DMS114 treated with DMSO at 0.1 percent for 48 hours (cell line): ENCODE data around the gene SLC9A3.

Experiments used
- DNase-seq: peaks from one replicate; lab custom pipeline; 2025; ENCODE audit not compliant: unreplicated experiment; lab: John Stamatoyannopoulos, UW

SLC9A3 gene

DNA sequence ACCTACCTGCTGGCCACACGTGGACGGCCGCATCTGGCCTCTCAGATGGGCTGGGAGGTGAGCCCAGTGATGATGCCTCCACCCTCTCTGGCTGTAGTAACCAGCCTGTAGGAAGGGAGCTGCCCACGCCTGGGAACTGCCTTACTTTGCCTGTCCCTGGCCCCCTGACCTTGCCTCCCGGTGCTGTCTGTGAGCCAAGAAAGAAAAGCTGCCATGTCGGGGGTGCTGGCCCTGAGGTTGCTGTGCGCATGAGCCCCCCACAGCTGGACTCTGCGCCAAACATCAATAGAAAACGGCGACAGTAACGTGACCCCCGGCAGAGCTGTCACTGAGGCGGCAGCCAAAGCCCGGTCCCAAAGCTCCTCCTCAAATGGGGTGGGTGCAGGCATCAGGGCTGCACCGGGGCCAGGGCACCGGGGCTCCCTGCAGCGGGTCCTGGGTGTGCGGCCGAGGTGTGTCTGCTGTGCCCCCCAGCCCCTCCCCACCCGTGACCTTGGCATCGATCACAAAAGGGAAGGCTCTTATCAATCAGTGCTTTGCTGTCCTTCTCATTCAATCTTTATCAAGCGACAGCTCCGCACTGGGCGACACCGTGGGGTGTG, 15.3 kb upstream of the SLC9A3 start:
- no peak for DNase-seq

DNA sequence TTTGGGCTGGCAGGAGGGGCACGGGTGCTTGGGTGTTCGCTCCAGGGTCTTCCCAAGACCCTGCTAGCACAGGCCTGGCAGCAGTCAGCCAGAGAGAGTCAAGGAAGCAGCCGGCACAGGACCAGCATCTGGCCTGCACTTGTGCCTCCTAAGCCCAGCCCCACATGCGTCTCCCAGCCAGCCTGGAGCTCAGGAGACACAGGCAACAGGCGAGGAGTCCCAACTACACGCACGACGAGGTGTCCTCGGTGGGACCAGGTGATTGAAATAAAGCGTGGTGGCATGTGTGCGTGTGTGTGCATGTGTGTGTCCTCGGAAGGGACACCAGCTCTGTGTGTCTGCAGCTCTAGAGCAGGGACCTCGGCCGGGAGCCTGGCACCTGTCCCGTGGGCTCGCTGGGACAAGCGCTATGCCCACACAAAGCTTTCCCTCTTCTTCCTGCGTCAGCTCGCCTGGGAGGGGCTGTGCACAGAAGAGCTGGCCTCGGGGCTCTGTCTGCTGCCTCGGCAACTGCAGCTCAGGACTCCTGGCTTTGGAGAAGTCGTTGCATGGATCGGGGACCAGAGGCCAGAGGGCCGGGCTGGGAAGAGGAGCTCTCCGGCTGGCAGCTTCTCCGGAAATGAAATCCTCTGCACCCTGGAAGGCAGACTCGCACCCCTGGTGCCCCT, 14.7 kb upstream of the SLC9A3 start:
- no peak for DNase-seq

DNA sequence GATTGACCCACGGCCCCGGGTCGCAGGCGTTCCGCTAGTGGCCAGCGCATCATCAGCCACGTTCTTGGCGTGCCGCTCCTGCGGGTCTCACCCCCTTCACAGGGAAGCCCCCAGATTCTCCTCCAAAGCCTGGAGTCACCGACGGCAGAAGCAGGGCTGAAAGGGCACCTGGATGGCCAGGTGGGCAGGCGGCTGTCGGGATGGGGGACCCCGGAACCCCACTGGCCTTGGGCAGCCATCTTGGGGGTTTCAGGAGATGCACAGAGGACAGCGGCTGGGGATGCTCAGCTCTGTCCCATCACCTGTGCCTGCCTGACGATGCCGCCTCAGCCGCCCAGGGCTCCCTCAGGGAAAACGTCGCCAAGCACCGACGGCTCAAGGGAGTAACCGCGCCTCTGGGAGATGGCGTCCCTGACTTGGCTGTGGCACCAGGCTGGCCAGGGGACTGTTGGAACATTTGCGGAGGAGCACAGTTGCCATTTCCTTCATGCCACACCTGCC, 14.1 kb upstream of the SLC9A3 start:
- no peak for DNase-seq

DNA sequence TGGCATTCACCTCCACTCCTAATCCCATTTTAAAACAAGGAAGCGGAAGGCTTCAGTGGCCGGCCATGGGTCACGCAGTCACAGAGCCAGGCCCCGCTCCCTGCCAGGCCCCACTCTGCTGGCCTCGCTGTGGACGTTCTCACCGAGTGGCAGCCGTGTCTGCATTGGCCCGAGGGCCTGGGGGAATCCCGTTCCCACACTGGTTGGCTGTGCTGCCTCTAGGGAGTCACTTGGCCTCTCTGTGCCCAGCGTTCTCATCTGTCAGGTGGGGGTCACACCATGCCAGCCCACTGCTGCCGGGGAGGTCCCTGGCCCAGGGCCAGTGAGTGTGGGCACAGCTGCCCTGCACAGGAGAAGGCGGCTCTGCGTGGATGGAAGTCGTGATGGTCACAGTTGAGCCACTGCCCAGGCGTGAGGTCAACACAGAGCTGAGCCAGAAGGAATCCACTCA, 13.4 kb upstream of the SLC9A3 start:
- DNase-seq = no peak

DNA sequence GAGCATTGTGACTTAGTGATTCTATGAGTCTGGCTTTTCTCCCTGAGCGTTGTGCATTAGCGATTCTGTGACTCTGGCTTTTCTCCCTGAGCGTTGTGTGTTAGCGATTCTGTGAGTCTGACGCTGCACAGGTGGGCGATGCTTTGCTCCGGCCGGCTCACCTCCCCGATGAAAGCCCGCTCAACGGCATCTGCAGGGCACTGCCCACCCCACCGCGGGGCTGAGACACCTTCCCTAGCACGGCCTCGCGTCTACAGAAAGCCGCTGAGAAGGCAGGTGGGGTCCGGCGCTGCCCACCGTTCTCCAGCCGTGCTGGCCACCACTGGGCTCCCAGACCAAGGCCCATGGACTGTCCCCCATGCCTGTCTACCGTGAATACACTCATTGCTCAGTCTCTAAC, 12.8 kb upstream of the SLC9A3 start:
- DNase-seq = no peak

DNA sequence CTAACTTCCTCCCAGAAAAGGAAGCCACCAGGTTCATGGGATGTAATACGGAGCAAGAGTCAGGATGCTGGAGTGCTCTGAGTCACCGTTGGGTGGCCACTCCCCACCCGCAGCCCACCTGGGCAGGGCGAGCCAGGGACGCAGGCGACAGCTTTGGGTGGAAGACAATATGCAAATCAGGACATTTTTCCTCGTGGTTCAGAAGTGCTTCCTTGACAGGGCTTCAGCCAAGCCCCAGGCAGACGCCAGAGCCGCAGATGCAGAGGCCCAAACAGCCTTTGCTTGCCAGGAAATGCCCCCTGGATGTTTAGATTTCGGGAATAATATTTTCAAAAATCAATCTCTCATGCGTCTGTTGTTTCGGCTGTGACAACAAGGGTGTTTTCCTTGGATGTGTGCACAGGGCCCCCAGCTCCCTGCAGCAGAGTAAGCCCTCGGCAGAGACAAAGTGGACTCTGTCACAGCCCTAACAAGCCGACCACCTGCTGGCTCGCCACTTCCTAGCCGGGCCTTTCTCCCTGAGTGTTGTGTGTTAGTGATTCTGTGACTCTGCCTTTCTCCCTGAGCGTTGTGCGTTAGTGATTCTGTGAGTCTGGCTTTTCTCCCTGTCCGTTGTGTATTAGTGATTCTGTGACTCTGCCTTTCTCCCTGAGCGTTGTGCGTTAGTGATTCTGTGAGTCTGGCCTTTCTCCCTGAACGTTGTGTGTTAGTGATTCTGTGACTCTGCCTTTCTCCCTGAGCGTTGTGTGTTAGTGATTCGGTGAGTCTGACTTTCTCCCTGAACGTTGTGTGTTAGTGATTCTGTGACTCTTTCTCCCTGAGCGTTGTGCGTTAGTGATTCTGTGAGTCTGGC, 11.8 kb upstream of the SLC9A3 start:
- no peak for DNase-seq

DNA sequence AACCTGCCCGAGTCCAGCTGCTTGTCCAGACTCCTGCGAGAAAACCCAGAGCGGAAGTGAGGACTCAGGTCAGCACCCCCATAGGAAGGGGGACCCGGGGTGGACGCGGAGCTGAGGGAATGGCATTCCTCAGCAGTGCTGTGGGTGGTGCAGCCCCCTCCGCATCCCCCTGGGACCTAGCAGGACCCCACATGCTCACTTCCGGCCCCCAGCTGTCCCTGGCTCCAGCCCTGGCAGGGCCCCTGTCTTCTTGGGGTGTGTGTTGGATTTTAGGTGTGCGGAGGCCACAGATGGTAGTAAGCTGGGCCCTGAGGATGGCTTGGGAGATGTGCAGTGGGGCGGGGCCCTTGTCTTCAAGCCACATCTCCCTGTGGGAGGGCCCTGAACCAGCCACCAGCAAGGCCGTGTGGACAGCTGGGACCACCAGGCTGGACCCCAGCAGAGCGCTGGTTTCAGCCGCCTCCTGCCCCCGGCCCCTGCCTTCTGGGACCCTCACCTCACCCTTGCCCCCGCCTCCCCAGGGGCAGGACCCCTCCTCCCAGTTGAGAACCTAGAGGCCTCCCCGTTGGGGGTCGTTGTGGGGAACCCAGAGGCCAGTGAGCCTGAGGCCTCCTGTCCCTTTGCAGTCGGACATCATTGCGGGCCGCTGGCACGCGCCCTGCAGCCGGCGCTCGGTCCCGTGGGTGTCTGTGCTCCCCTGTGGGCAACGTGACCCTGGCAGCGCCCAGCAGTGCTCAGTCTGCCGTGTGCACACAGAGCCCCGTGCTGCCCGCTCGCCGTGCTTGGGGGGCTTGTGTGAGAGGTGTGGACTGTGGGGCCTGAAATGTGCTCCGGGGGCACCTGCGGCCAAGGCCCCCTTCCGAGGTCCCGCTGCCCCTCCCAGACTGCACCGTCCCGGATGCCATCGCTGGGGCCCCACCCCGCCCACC, 10.8 kb upstream of the SLC9A3 start:
- no peak for DNase-seq

DNA sequence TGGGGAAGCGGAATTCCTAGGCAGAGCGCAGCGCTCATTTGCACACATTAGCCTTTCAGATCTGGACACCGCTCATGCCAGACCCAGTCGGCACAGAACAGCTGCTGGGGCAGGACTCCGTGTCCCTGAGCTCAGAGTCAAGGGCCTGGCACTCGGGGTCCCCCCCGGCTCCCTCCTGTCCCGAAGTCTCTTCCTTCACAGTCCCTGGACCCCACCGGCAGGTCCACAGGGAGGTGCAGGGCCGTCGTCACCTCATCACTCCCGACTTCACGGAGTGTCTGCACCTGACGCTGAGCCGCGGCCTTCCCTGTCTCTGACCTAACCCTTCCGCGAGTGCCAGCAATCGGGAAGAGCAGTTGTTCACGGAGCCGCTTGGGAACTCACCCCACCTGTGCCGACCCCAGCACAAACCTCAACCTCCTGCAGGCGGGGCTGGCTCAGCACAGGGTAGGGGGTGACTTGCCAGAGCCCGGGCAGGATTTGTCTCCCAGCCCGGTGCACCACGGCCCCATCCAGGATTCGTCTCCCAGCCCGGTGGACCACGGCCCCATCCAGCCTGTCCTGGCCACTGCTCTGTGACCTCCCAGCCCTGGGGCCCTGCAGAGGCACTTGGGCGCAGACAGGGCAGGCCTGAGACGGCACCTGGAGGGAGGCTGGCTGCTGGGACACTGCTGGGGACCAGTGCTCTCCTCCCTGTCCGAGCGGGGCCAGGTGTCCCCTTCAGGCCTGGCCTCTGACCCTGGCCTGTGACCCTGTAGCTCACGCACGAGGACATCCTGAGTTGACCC, 9.9 kb upstream of the SLC9A3 start:
- no peak for DNase-seq

DNA sequence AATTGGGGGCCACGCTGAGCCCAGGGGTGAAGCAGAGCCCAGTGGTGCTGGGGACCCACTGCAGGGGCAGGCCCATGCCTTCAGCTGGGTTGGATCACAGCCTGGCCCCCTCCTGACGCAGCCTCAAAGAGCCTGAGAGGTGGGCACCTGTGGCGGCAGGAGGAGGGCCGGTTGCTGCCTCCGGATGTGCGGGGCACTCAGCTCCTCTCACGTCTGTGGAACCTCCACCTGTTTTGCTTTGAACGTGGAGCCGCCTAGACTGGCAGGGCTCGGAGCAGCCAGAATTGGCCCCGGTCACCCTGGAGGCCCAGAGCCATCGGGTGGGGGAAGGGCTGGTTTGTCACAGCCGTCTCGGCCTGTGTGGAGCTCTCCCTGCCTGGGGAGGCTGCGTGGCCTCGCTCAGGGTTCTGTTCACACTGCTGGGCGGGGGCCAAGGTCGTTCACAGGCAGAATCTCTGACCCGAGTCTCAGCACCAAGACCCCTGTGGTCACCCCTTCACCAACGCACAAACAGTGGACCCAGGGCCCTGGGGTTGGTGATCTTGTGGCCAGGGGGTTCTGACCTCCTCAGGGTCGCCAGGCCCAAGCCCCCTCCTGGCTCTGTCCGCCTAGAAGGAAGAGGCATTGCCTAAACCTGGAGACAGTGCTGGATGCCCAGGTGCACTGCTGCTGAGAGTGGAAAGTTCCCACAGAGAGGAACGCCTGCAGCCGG, 9.2 kb upstream of the SLC9A3 start:
- DNase-seq = no peak

DNA sequence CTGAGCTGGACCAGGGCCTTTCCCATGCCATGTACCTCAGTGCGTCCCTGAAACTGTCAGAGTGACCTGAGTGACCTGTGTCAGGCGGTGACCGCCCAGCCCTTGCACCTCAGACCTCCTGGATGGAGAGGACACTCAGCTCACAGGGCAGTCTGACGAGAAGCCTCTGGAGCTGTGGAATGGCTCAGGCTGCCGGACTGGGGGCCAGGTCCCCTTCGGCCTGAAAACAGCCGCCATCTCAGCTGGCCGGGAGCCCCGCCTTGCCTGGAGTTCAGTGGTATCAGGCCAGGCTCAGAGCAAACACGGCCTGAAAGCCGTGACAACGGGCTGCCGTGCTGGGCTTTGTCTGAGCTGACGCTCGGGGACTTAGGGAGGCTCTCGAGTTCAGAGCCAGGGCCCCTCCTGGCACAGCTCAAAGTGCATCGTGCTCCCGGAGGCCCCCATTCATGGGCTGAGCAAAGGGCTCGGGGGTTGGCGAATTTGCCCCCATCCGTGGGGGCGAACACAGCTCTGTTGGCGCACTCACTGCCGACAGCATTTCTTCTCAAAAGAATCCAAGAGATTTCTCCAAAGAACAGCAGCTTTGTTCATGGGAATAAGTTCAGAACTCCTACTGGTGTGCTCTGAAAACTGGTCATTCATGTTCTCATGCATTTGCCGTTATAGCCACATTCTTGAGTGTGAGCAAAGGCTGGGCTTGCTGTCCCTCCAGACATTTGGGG, 8.4 kb upstream of the SLC9A3 start:
- no peak for DNase-seq

DNA sequence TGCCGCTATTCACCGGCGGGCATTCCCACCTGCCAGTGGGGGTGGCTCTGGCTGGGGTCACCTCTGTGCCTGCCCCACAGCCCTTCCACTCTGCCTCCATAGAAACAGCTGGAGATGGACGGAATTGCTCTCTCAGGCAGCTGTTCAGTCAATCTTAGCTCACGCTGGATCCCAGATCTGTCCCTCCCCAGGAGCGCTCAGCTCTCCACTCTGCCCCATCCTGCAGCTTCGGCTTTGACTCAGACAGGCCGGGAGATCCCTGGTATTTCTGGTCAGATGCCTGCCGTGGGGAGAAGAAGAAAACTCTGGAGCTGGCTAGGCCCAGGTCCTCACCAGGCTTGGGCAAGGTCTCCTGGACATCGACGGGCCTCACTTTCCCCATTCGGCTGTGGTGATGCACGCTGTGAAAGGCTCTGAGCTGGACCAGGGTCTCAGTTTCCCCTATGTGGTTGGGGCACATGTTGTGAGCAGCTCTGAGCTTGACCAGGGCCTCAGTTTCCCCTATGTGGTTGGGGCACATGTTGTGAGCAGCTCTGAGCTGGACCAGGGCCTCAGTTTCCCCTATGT, 7.6 kb upstream of the SLC9A3 start:
- DNase-seq = no peak

DNA sequence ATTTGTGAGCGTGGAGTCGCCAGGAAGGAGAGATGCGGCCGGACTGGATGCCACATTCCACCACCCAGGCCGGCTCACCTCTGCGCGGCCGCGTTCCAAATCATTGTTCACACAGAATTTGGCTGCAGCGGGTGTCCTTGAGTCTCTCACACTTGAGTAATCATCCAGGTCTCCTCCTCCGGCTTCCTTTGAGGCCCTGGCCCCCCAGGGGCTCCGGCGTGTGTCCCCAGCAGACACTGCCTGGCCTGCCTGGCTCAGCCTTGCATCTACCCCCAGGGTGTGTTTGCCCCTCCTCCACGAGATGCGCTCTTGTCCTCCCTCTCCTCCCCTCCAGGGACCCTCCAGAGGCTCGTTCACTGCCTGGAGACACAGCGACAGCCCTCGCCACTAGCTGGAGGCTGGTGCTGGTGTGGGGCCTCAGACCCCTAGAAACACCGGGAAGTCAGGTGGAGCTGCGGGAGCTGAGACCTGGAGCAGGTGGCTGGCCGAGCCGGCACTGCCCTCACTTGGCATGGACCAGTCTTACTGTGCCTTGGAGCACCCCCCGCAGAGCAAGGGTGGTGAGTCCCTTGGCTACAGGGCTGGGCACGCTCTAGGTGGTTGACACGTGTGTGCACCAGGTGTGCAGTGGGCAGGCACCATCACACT, 7.0 kb upstream of the SLC9A3 start:
- DNase-seq = no peak

DNA sequence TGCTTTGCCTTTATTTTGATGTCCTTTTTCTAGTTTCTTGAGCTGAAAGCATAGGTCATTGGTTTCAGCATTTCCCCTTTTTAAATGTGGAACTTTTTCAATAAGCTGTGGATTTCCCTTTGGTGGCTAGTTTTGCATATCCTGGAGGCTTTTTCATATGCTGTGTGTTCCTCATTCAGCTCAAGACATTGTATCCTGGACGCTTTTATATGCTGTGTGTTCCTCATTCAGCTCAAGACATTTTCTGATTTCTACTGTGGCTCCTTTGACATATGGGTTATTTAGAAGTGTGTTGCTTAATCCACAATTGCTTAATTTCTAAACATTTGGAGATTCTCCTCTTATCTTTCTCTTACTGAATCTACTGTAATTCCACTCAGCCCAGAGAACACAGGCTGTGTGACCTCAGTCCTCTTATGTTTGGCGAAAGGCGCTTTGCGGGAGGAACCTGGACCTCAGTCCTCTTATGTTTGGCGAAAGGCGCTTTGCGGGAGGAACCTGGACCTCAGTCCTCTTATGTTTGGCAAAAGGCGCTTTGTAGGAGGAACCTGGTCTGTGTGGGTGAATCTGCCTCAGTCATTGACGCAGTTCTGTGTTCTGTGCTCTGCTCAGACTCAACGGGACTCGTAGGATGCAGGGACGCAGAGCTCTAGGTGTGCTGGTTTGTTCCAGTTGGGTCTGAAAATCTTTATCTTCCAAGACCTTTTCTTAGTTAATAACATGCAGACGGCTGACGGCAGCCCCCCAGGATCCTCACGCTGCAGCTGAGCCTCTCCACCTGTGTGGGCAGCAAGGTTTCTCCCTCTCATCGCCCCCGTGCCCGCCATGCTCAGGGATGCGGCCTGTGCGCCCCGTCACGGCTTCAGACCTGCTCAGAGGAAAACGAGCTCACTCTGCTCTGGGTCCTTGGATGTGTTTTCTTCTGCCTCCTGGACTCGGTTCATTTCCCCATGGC, 6.0 kb upstream of the SLC9A3 start:
- no peak for DNase-seq

DNA sequence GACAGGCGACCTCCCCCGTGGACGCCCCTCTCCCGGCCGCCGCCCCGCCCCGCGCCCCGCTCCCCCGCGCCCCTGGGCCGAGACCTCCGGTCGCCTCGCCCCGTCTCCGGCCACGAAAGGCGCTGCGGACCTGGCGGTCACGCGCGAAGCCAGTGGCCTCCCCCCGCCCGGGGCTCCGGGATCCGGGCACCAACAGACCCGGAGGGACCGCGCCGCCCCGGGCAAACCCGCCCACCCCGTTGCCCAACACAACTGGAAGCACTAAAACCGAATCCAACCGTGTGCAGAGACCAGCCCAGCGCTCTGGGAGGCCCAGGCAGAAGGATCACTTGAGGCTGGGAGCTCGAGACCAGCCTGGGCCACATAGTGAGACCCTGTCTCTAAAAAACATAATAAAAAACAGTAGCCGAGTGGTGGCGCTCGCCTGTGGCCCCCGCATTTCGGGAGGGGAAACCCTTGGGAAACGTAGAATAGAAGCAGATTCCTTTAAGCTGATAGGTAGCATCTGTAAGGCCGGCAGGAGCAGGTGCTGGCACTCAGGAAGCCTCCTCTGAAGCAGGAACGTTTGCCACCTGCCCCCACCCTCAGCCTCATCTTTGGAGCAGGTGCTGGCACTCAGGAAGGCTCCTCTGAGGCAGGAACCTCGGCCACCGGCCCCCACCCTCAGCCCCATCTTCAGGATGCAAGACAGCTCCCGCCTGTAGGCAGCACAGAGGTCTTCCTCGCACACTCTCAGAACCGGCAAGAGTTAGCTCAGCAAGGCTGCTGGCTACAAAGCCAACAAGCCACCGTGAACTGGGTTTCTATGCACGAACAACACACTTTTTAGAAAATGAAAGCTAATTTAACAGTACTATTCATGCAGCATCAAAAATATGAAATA, 4.6 kb upstream of the SLC9A3 start:
- no peak for DNase-seq

DNA sequence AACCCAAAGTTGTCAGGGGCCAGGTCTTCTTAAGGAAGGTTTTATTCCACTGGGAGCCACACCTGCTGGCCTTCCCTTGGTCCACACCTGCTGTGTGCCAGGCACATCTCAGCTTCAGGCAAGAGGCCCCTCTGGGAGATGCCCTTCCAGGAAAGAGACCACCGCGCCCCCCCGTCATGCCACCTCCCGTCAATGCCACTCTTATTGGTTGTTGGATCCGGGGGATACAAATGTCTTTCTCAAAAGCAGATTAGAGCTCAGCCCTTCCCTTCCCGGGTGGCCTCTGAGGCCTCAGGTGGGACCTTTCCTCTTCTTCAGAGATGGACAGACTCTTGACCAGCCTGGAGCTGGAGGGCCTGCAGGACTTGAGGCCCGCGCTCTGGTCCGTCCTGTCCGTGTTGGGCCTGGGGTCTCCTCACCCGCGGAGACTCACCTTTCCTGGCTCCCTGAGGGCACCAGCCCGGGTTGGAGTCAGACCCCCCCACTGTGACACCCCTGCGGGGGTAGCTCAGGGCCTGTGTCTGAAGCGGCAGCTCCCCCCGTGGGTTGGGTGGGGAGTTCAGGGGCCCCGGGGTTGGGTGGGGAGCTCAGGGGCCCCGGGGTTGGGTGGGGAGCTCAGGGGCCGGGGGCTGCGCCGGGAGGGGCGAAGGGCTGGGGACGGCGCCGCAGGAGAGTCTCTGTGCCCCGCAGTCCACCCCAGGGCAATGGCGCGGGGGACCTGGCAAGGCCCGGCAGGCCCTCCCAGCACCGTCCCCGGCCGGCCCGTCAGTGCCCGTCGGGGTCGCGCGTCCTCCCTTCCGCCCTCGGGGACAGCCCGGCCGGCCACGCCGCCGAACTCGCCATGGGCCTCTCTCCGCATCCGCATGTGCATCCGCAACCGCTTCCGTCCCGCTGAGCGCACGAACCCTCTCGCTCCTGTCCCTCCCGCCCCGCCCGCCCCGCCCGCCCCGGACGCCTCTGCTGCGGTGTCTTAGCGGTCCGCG, 3.7 kb upstream of the SLC9A3 start:
- DNase-seq = no peak
